Measurements from ENCODE around the gene CLCN6.

The CLCN6 gene

DNA sequence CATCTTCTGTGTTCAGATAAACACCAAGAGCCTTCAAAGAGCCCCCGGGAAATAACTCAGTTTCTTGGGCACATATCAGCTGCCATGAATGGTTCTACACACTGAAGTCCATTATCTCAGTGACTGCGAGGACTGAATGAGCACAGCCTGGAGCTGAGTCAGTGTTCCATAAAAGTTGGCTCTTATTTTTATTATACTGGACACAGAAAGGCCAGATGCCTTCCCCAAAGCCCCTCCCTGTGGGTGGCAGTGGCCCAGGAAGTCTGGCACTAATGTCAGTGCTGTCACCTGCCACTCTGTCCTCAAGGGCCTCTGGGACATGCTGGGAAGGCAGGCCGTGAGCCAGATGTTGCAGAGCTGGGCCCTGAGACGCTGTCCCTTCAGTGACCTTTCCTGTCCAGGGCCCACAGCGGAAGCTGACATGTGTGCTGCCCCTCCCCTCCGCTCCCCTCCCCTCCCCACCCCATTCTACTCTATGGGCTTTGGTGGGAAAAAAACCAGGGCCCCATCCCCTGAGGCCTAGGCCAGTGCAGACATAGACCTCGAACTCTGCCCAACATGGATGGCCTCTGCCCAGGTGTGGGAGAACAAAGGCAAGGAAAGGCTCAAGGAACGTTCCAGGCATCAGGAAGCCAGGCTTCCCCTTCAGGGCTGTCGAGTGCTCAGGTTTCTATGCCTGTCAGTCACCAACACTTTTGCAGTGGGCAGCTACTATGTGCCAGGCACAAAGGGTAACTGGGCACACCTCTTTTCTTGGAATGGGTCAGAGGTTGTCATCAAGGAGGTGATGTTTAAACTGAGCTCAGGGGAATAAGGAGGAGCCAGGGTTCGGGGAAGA lies 75.1 kb downstream of the CLCN6 start:
- peak; percentile 78 for DNase-seq

DNA sequence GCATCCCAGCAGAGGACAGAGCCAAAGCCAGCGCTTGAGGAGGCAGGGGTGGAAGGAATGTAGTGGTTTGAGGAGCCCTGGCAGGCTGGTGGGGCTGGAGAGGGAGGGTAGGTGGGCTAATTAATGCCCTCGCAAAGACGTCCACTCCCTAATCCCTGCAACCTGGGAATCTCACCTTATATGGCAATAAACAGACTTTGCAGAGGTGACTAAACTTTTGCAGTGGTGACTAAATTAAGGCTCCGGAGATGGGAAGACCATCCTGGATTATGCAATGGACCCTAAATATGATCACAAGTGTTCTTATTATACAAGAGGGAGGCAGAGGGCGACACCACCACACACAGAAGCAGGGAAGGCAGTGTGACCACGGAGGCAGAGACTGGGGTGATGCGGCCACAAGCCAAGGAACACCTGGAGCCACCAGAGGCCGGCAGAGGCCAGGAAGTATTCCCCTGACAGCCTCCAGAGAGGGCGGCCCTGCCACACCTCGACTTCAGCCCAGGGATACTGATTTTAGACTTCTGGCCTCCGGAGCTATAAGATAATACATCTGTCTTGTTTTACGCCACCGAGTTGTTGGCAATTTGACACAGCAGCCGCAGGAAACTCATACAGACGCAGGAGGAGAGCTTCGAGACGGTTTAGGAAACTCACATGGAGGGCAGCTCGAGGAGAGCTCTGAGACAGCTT lies 75.9 kb downstream of the CLCN6 start:
- no peak for DNase-seq

DNA sequence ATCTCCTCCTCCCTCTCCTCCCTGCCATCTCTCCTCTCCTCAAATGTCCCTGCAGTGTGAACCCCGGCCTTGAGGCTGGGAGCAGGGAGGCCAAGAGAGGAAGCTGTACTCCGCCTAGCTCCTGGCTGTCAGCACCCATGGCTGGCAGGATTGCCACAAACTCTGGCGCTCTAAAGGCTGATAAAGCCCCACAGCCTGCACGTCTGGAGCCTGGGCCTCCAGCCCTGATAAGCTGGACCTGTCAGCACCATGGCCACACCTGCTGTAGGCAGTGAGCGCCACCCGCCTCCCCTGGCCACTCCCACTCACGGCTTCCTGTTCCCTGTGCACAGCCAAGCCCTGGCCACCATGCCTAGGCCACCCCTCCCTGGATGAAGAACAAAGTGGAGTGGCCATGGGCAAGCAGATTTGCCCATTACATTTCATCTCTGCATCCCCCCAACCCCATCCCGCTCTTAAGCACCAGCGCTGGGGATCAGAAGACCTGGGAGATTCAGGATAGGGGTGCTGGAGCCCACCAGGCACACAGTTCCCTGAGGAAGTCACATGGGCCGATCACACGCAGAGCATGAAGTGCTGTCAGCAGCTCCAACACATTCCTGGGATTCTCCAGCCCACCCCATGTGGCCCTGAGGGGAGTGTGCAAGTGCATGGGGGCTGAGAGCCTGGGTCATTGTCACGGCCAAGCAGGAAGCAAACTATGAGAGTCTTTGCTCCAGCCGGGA lies 77.0 kb downstream of the CLCN6 start:
- DNase-seq = peak; percentile 55

DNA sequence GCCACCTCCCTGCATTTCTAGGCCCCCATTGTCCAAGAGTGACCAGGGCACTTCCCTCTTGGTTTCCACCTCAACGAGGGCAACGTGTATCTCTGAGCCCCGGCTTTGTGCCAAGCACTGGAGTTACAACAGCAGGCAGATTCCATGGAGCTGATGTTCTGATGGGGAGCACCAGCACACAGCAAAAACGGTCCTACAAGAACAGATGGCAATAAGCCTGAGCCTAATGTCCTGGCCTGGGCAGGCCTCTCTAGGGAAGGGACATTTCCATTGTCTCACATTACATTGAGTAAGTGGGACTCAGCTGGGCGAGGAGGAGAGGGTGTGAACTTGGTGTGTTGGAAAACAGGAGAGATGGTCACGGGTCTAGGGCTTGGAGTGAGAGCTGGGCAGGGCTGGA lies 79.9 kb downstream of the CLCN6 start:
- DNase-seq = no peak

DNA sequence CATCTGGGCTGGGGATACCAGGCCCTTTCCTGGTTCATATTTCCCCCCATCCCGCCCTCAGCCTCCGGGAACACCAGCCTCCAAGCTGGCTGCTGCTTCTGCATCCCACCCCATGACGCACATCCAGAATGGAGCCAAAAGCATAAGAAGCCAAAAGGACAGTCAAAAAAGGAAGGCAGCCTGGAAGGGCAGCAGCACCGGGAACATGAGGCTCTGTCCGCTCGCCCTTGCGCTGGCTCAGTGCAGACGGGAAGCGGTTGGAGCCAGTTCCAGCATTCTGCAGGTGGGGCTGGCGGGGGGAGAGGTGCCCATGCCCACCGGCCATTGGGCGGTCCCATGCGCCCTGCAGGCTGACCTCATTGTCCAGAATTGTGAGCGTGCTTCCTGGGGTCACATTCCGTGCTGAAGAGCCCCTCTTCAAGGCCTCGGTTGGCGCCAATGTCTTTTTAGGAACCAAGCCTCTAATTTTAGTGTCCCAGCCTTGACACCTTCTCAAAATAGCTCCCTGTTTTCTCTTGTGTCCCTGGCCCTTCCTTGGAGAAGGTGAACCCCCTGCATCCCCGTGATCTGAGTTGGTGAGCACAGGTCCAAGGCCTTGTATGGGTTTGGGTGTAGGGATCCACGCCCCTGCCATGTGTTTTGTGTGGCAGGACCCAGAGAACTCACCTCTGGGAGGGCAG lies 81.1 kb downstream of the CLCN6 start:
- peak; percentile 69 for DNase-seq

DNA sequence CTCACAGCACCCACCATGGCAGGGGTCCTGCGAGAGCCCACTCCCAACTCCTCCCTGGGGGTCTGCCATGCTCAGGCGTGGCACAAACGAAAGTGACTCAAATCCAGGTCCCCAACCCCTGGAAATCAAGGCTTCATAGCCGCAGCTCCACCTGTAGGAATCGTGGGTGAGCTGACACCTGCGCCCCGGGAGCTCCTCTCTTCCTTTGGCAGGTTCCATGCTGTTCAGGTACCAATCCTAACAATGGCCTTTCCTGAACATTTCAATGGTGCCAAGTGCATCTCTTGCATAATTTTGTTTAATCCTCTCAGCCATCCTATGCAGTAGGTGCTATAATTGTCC lies 81.6 kb downstream of the CLCN6 start:
- DNase-seq = no peak

DNA sequence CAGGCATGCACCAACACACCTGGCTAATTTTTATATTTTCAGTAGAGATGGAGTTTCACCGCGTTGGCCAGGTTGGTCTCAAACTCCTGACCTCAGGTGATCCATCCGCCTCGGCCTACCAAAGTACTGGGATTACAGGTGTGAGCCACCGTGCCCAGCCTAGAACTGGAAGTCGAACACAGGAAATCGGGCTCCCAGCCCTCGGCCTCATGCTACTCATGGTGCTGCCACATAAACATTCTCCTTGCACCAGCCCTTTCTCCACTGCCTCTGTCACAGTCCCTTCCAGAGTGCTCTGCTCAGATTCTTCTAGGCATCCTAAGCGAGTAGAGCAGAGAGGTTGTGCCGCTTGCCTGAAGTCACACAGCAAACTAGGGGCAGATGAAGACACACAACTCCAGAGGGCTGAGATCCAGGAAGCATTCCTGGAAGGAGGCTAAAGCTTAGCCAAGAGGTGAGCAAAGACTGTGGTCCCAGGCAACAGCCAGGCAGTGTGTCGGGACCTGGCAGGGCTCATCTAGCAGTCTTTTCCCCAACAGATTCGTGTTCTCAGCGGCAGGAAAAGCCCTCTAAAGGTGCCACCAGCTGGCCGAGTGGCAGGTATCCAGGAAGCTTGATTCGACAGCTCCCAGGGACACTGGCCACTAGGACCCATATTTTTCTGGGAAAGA lies 82.3 kb downstream of the CLCN6 start:
- no peak for DNase-seq

DNA sequence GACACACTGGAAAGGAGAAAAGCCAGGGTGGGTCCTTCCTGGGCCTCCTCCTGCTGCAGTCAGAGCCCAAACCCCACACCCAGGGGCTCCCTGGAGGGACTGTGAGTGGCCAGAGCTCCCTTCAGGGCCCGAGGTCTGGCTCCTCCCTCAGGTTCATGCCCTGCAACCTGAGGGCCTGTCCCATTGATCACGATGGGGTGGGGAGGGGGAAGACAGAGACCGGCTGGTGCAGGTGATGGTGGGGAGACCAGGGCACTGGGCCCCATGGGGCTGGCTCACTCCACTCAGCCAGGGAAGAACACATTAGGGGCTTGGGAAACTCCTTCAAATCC lies 82.9 kb downstream of the CLCN6 start:
- no peak for DNase-seq

DNA sequence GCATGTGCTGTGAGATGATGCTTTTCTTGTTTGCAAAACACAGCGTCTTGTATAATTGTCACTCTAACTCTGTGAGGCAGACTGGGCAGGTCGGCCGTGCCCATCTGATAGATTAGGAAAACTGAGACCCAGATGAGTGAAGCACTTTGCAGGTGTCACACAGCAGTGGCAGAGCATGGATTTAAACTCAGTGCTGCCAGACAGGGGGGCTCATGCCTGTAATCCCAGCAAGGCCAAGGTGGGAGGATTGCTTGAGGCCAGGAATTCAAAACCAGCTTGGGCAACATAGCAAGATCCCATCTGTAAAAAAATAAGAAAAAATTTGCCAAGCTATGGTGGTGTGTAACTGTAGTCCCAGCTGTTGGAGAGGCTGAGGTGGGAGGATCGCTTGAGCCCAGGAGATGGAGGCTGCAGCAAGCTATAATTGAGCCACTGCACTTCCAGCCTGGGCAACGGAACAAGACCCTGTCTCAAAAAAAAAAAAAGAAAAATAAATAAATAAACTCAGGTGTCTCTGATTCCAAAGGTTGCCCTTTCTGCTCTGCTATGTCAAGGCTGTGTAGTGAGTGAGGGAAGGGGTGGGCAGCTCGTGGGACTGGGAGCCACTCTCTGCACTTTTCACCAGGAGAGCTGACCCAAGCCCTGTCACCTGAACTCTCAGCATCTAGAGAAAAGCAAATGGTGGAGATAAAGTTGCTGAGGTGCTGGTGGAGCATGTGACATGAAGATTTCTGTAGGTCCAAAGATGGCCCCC lies 85.6 kb downstream of the CLCN6 start:
- no peak for DNase-seq

All from femur (tissue), 1 donor.